CD4-positive, alpha-beta T cell (primary cell): Measurements from ENCODE around the gene SUCO. TPM values are rescaled to one million over a fixed set of nuclear protein-coding genes. Genes with fewer than 3 reads are reported as not detected.

ENCODE experiments used
- ATAC-seq: fragments of 200-7000 bp; cut with Tn5 transposase; one replicate; pipeline ENCODE4 v1.10.0; 2022; ENCODE audit warnings: mild to moderate bottlenecking; ENCODE audit not compliant: poor library complexity
- CTCF ChIA-PET: fragments of 350-600 bp; sonication (Branson Sonifier 250); formaldehyde crosslinking; loops from one replicate; lab custom pipeline; 2021; ENCODE audit warnings: antibody characterized with exemption, inconsistent platforms; lab: Charles Lee
- POLR2A ChIA-PET: fragments of 350-600 bp; sonication (Branson Sonifier 250); formaldehyde crosslinking; loops from one replicate; lab custom pipeline; 2021; ENCODE audit warnings: antibody characterized with exemption, inconsistent platforms; lab: Charles Lee
- DNase-seq, 14 experiments: peaks; one replicate each; pipeline ENCODE4 v3.0.0-alpha.2; 2013 to 2020; ENCODE audit warnings: mixed read lengths in 2 of 14
- H3K27ac ChIP-seq, 2 donors: one replicate each; pipeline versions ENCODE4 v1.5.1 to v1.7.0; 2013; ENCODE audit warnings: low read length in 2 of 2, low read depth in 1 of 2, mild to moderate bottlenecking in 1 of 2
- H3K27me3 ChIP-seq, 2 experiments: 1 replicate in 1 of 2; 2 replicates in 1 of 2; pipeline versions ENCODE4 v1.6.1 to v1.7.0; 2013; ENCODE audit warnings: low read length in 2 of 2, control low read depth in 1 of 2, mild to moderate bottlenecking in 1 of 2, moderate library complexity in 1 of 2; ENCODE audit not compliant: insufficient read depth in 2 of 2, control insufficient read depth in 1 of 2
- H3K36me3 ChIP-seq: one replicate; pipeline ENCODE4 v1.6.1; 2013; ENCODE audit warnings: low read length, control low read depth; ENCODE audit not compliant: insufficient read depth
- H3K4me1 ChIP-seq: one replicate; pipeline ENCODE4 v1.6.1; 2013; ENCODE audit warnings: low read length, control low read depth; ENCODE audit not compliant: insufficient read depth
- H3K4me3 ChIP-seq: one replicate; pipeline ENCODE4 v1.5.1; 2013; ENCODE audit warnings: mild to moderate bottlenecking, low read length, moderate library complexity
- H3K9me3 ChIP-seq, 2 experiments: 1 replicate in 1 of 2; 2 replicates in 1 of 2; pipeline versions ENCODE4 v1.6.1 to v1.7.0; 2013; ENCODE audit warnings: low read length in 2 of 2, mild to moderate bottlenecking in 2 of 2, control low read depth in 1 of 2, moderate library complexity in 1 of 2; ENCODE audit not compliant: control insufficient read depth in 1 of 2, insufficient read depth in 1 of 2
- H3K27ac Mint-ChIP-seq: one replicate; pipeline ENCODE4 v1.8.0; 2020; ENCODE audit warnings: mixed read lengths
- H3K27me3 Mint-ChIP-seq: one replicate; pipeline ENCODE4 v1.8.0; 2021; ENCODE audit warnings: mixed read lengths
- H3K36me3 Mint-ChIP-seq: one replicate; pipeline ENCODE4 v1.8.0; 2021; ENCODE audit warnings: low read depth, mixed read lengths
- H3K4me1 Mint-ChIP-seq: one replicate; pipeline ENCODE4 v1.8.0; 2021; ENCODE audit warnings: low read depth, mixed read lengths
- H3K4me3 Mint-ChIP-seq: one replicate; pipeline ENCODE4 v1.8.0; 2020; ENCODE audit warnings: mild to moderate bottlenecking, mixed read lengths
- H3K9me3 Mint-ChIP-seq: one replicate; pipeline ENCODE4 v1.8.0; 2020; ENCODE audit warnings: mixed read lengths
- intact Hi-C, 2 experiments: fragments of 100-400 bp; cut with DNase I in 1 of 2; cut with micrococcal nuclease in 1 of 2; formaldehyde crosslinking; loops; one replicate each; pipeline versions ENCODE4 v1.15.1 to v1.9.0; 2023 to 2025; cut with DNase I, micrococcal nuclease
- total RNA-seq, 174 experiments: library from RNA in 2 of 174; stranded (reverse) in 2 of 174; gene quantifications; one replicate each; pipeline ENCODE4 v1.2.3 and lab custom pipeline; 2021 to 2026
- TF ChIP-seq, protein P1 (sequence below): fragments of 200-600 bp; IDR thresholded peaks from one replicate; pipeline ENCODE4 v1.8.0; 2022; ENCODE audit warnings: antibody characterized with exemption, mild to moderate bottlenecking

Gene SUCO
- total RNA-seq, 2 experiments from 2014 or later: 93.1 to 104 TPM

DNA sequence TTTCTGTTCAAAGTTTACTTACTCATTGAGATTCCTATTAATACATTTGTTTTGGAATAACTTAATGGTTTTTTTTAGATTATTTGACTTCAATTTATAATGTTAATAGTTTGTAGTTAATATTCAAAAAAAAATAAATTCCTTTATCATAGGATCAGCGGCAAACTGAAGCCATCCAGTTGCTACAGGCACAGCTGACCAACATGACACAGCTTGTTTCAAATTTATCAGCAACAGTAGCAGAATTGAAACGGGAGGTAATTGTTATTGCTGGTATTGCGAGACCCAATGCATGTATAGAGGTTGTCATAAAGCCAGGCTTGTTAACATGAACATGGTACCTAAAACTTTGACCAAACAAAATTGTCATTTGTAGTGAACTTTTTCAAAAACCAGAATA lies 67.0 kb downstream of the SUCO start:
- DNase-seq (no peak), ATAC-seq (no peak)
- peaks cover 67% of the 10 kb centered on the region for H3K36me3 ChIP-seq
- H3K27ac ChIP-seq: no peak overlapping the region
- no peaks in the 10 kb centered on the region for H3K27me3 ChIP-seq
- Mint-ChIP-seq H3K4me1 (peaks cover 10% of the 10 kb centered on the region), H3K27me3 (no peaks in the 10 kb centered on the region), H3K4me3 (no peak overlapping the region), H3K27ac (no peak overlapping the region), H3K9me3 (no peaks in the 10 kb centered on the region), H3K36me3 (peaks cover 88% of the 10 kb centered on the region)
- TF ChIP-seq, protein P1, sequence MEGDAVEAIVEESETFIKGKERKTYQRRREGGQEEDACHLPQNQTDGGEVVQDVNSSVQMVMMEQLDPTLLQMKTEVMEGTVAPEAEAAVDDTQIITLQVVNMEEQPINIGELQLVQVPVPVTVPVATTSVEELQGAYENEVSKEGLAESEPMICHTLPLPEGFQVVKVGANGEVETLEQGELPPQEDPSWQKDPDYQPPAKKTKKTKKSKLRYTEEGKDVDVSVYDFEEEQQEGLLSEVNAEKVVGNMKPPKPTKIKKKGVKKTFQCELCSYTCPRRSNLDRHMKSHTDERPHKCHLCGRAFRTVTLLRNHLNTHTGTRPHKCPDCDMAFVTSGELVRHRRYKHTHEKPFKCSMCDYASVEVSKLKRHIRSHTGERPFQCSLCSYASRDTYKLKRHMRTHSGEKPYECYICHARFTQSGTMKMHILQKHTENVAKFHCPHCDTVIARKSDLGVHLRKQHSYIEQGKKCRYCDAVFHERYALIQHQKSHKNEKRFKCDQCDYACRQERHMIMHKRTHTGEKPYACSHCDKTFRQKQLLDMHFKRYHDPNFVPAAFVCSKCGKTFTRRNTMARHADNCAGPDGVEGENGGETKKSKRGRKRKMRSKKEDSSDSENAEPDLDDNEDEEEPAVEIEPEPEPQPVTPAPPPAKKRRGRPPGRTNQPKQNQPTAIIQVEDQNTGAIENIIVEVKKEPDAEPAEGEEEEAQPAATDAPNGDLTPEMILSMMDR: no peak
- H3K4me1 ChIP-seq: peaks cover 8% of the 10 kb centered on the region
- peaks cover 0 to 7% of the 10 kb centered on the region in 2 experiments for H3K9me3 ChIP-seq
- ChIA-PET POLR2A (no interaction called here), CTCF (no interaction called here)
- no peak overlapping the region for H3K4me3 ChIP-seq
- intact Hi-C loops: loop anchor here in 1 of 2 experiments (5.0 to 10.0 kb wide), 2 partner anchors 822 to 1245 kb away; no protein-coding TSS in a partner anchor

DNA sequence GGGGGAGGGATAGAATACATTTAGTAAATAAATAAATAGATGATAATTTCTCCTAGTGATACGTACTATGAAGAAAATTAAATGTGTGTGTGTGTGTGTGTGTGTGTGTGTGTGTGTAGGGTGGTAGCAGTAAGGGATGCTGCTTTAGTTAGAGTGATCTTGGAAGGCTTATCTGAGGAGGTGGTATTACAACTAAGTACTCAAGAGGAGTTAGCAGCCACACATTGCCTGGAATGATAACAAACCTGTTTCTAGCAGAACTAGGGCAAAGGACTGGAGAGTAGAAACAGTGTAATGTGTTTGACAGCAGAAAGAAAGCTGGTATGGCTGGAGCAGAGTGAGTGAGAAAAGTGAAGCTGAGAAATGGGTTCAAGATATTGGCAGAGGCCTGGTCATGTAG lies 67.7 kb downstream of the SUCO start:
- H3K27me3 ChIP-seq: no peaks in the 10 kb centered on the region
- ATAC-seq: no peak
- H3K9me3 Mint-ChIP-seq: no peaks in the 10 kb centered on the region
- H3K4me1 ChIP-seq: peaks cover 8% of the 10 kb centered on the region
- intact Hi-C loops: loop anchor here in 1 of 2 experiments (5.0 to 10.0 kb wide), 2 partner anchors 822 to 1244 kb away; no protein-coding TSS in a partner anchor
- H3K4me1 Mint-ChIP-seq: peaks cover 5% of the 10 kb centered on the region
- peaks cover 86% of the 10 kb centered on the region for H3K36me3 Mint-ChIP-seq
- peaks cover 67% of the 10 kb centered on the region for H3K36me3 ChIP-seq
- peaks cover 0 to 7% of the 10 kb centered on the region in 2 experiments for H3K9me3 ChIP-seq
- H3K27ac Mint-ChIP-seq: no peak overlapping the region
- H3K27me3 Mint-ChIP-seq: no peaks in the 10 kb centered on the region
- ChIA-PET CTCF (no interaction called here), POLR2A (no interaction called here)
- H3K4me3 ChIP-seq: no peak overlapping the region
- no peak overlapping the region for H3K27ac ChIP-seq
- no peak for DNase-seq
- H3K4me3 Mint-ChIP-seq: no peak overlapping the region
- TF ChIP-seq, protein P1: no peak

DNA sequence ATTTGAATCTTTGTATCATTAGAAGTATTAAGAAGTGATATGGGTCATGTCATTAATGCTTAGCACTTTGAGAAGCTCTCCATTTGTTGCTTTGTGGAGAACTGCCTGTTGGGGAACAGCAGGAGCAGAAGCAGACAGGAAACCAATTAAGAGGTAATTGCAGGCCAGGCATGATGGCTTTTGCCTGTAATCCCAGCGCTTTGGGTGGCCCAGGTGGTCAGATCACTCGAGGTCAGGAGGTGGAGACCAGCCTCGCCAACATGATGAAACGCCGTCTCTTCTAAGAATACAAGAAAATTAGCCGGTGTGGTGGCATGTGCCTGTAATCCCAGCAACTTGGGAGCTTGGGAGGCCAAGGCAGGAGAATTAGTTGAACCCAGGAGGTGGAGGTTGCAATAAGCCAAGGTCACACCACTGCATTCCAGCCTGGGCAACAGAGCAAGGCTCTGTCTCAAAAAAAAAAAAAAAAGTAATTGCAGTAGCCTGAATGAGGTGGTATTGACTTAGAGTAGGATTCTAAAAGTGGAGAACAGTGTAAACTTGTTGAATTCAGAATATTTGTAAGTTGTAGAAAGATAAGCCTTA lies 68.2 kb downstream of the SUCO start:
- Histone ChIP-seq H3K36me3 (peaks cover 66% of the 10 kb centered on the region), H3K9me3 (peaks cover 0 to 7% of the 10 kb centered on the region in 2 experiments), H3K4me1 (peaks cover 8% of the 10 kb centered on the region), H3K4me3 (no peak overlapping the region), H3K27me3 (no peaks in the 10 kb centered on the region), H3K27ac (no peak overlapping the region)
- DNase-seq (no peak), ATAC-seq (no peak)
- Mint-ChIP-seq H3K4me3 (no peak overlapping the region), H3K27me3 (no peaks in the 10 kb centered on the region), H3K36me3 (peaks cover 81% of the 10 kb centered on the region), H3K4me1 (no peaks in the 10 kb centered on the region), H3K9me3 (no peaks in the 10 kb centered on the region), H3K27ac (no peak overlapping the region)
- TF ChIP-seq, protein P1: no peak
- POLR2A ChIA-PET: no interaction called here
- intact Hi-C loops: loop anchor here in 1 of 2 experiments (5.0 to 10.0 kb wide), 2 partner anchors 821 to 1244 kb away; no protein-coding TSS in a partner anchor
- CTCF ChIA-PET: no interaction called here
